ENCODE data around the gene BTN2A1.
"Not testable (repeated sequence)": the region's sequence is repeated elsewhere in the genome, so short reads cannot be mapped to it uniquely, and the experiment has no call there.

BTN2A1 gene
- 21.1 to 64.3 (median 29.6) reads per million in 17 experiments for total RNA-seq

DNA sequence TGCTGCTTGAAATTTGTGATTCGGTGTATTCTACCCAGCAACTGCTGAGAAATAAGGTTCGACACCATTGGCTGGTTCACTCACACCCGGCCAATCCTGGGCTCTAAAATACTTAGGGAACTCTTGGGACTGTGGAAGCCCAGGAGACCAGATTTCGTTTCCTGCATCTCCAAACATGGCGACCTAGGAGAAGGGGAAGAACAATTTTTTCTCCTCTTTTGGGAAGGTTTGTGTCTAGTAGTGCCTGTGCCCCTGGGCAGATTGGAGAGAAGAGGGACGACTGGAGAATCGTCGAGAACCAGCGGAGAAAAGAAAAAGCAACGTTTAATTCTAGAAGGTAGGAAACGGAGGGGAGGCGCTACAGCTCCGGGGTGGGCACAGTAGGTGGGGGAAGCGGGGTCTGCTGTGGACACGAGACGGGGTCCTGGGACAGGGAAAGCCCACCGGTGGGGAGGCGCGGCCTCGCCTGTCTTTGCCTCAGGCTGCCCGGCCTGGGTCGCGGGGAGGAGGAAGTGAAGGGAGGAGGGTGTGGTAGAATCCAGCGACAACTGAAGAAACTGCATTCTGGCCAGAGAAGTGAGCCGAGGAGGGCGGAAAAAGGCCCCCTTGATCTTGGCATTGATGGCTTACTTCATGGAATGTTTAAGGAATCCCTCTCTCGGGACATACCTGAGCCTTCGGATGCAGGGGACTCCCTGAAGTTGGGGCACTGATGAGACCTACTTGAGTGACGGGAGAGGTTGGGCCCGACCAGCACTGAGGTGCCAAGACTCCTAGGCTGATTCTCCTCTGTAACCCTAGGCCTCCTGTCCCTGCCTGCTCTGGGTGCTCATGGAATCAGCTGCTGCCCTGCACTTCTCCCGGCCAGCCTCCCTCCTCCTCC lies at the start of gene BTN2A1:
Gene BTN2A1 (plus strand): TSS at position 150 of the 883 bp plus-strand sequence. CDS start 682 bp downstream, at position 832.
- DNase-seq, result peak; percentile 89 to 95 (median 92)

DNA sequence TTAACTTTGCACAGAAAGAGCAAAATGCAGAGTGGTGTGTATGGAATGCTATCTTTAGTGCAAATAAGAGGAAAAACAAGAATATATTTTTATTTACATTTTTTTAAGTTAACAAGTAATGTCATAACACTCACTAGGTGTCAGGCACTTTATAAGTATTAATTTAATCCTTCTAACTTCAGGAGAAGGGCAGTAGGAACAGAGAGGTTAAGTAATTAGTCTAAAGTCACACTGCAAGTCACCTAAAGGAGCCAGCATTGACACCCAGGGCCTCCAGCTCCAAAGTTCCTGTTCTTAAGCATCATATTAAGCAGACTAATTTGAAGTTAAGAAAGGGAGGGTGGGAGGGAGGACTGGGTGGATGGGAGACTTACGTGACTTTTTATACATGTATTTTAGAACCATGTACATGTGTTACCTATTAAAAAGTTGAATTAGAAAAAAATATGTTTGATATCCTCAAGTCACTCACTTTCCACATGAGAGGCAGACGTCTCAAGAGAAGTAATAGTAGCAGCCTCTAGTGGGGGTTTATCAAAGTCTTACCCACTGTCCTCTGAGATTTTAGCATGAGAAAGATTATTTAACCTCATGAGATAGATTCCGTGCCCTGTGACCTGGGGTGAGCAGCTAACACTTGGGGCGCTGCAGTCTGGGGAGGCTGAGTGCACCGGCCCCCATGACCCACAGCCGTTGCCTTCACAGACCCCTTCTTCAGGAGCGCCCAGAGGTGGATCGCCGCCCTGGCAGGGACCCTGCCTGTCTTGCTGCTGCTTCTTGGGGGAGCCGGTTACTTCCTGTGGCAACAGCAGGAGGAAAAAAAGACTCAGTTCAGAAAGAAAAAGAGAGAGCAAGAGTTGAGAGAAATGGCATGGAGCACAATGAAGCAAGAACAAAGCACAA lies 48.7 kb upstream of the BTN2A1 start:
- DNase-seq, result no peak

DNA sequence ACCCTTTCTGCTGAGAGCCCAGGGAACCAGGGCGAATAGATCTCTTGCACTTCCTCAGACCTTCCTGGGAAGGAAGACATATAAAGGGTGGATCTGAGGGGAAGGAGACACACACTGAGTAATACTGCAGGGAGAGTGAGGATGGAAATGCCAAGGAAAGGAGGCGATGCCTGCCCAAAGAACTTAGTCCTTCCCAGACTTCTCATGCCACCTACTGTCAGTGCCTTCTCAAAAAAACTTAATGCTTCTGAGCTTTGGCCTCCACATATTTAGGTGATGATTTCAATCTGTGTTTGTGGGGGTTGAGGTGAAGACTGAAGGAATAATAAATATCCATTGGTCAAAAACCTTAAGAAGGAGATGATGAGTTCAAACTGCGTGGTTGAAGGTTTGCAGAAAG lies 46.0 kb upstream of the BTN2A1 start:
- no peak for DNase-seq

DNA sequence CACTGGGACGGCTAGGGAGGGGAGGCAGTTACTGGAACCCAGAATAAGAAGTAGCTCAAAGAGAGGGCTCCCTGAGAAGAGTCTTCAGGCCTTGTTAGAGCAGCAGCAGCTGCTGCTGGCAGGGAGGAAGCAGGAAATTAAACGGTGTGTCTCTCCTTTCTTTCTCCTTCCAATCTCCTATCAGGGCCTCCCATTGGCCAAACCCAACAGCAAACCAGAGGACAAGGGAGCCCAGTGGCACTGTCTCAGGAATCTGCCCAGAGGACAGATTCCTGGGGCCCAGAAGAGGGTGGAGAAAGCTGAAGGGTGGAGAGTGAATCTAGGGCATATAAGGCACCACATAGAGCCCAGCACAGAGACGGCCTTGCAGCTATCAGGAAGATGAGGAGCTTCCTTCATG lies 45.5 kb upstream of the BTN2A1 start:
- no peak for DNase-seq

DNA sequence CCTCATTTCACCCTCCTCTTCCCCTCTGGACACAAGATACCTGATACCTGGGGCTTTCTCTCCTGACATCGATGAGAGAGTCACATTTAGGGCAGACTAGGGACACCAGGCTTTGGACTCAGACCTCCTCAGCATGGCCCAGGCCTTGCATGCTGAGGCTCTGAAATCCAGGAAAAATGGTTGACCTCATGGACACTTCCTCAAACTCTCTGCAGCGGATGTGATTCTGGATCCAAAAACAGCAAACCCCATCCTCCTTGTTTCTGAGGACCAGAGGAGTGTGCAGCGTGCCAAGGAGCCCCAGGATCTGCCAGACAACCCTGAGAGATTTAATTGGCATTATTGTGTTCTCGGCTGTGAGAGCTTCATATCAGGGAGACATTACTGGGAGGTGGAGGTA lies 44.8 kb upstream of the BTN2A1 start:
- DNase-seq, result no peak

DNA sequence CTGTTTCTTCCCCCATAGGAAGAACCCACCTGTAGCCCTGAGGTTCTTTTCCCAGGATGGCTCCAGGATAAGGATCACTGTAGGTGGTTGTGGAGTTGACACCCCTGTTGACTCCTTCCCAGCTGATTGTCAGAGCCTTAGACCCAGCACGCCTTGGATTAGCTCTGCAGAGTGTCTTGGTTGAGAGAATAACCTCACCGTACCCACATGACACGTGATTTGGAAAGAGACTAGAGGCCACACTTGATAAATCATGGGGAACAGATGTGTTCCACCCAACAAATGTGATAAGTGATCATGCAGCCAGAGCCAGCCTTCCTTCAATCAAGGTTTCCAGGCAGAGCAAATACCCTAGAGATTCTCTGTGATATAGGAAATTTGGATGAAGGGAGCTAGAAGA lies 43.5 kb upstream of the BTN2A1 start:
- DNase-seq, result no peak

DNA sequence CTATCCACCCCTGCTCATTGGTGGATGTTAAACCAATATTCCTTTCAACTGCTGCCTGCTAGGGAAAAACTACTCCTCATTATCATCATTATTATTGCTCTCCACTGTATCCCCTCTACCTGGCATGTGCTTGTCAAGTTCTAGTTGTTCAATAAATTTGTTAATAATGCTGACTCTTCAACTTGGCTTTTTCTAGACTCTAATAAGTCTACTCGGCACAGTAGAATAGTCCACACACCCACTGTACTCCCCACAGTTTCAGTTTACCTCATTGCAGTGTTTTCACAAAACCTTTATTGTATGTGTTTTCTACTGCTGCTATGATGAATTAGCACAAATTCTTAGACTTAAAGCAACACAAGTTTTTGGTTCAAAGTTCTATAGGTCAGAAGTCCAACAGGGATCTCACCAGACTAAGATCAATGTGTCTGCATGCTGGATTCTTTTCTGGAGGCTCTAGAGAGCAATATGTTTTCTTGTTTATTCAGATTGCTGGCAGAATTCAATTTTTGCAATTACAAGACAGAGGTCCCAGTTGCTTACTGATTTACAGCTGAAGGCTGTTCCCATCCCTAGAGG lies 42.6 kb upstream of the BTN2A1 start:
- no peak for DNase-seq

DNA sequence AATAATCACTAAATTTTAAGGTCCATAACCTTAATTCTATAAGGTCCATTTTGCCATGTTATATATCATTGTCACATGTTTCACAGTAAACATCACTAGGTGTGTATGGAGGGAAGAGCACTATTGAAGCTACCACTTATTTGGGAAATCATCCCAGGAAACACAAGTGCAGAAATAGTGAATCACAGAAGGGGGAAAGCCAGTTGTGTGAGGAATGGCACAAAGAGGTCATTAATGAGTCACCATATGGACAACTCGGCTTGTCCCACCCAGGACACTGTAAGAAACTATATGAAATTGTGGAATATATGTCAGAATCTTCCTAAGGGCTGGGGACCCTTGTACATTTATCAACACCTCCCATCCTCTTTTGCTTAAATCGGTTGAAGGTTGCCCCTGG lies 42.0 kb upstream of the BTN2A1 start:
- DNase-seq, result no peak

DNA sequence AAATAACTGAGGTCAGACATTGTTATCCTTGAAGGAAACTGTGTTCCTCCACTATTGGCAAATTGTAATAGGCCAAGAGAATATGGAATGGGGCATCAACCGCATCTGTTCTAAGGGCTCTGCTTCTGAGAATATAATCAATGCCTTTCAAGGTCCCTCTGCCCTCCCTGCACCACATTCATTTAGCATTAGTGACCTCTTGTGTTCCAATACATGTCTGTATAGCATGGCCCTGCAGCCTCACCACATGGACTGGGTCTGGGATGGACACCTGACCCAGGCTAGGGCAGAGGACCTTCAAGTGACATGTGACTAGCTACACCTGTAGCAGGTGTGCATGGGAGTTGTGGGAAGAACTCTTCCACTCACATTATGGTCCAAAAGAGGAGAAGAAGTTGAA lies 41.5 kb upstream of the BTN2A1 start:
- DNase-seq, result no peak

DNA sequence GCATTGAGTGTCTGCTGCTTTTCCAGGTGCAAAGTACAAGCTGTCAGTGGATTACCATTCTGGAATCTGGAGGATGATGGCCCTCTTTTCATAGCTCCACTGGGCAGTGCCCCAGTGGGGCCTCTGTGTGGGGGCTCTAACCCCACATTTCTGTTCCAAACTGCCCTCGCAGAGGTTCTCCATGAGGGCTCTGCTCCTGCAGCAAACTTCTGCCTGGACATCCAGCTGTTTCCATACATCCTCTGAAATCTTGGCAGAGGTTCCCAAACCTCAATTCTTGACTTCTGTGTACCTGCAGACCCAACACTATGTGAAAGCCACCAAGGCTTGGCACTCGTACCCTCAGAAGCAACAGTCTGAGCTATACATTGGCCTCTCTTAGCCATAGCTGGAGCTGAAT lies 39.7 kb upstream of the BTN2A1 start:
- DNase-seq, result not testable (repeated sequence)

DNA sequence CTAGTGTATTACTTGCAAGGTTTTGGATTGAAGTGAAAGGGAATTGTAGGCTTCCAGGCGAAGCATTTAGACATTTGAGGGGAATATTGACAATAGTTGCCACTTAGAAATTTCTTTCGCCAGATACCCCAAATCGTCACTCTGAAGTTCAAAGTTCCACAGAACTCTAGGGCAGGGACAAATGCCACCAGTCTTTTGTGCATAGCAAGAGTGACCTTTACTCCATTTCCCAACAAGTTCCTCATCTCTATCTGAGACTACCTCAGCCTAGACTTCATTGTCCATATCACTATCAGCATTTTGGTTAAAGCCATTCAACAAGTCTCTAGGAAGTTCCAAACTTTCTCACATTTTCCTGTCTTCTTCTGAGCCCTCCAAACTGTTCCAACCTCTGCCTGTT lies 39.0 kb upstream of the BTN2A1 start:
- DNase-seq, result not testable (repeated sequence)

DNA sequence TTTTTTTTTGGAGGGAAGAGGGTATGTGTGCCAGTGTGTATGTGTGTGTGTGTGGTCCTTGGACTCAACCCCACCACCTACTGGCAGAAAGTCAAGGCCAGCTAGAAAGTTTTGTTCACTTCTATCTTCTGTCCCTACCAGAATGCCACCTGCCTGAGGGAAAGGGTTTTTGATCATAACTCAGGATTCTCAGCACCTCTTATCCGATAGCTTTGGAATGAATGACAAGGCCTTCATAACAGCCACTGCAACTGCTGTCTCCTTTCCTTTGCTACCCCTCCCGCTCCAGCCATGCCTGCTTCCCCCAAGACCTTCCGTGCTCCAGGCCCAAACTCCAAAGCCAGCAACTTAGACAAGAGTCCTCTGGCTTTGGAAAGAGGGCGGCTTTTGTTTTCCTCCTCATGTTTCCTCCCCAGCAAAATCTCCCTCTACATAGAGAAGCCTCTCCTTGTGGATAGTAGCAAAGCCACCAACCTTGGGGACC lies 37.0 kb upstream of the BTN2A1 start:
- peak in 3 of 4 experiments; percentile 39 to 53 (median 50) for DNase-seq

DNA sequence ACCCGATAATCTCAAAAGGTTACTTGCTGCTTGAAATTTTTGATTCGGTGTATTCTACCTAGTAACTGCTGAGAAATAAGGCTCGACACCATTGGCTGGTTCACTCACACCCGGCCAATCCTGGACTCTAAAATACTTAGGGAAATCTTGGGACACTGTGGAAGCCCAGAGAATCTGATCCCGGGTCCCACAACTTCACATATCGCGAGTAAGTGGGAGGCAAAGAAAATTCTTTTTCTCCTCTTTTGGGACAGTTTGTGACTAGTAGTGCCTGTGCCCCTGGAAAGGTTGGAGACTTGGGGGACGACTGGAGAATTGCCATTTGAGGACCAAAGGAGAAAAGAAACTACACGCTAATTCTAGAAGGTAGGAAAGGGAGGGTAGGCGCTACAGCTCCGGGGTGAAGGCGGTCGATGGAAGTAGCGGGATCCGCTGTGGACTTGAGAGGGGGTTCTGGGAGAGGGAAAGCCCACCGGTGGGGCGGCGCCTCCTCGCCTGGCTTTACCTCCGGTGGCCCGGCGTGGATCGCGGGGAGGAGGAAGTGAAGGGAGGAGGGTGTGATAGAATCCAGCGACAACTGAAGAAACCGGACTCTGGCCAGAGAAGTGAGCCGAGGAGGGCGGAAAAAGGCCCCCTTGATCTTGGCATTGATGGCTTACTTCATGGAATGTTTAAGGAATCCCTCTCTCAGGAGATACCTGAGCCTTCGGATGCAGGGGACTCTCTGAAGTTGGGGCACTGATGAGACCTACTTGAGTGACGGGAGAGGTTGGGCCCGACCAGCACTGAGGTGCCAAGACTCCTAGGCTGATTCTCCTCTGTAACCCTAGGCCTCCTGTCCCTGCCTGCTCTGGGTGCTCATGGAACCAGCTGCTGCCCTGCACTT lies 36.3 kb upstream of the BTN2A1 start:
- DNase-seq, result peak; percentile 79 to 88 (median 84)

DNA sequence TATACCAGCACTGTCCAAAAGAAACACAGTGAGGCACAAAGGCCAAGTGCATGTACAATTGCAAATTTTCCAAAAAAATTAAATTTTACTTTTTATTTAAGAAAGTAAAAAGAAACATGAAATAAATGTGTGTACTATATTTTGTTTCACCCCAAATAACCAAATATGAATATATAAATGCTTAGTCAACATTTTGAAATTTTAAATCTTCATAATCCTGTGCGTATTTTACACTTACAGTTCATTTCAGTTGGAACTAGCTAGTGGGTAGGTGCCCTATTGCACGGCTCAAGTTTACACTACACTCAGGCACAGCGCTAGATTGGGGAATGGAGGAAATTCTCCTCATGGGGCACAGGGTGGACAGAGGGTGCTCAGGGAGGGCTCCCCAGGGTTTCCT lies 35.4 kb upstream of the BTN2A1 start:
- DNase-seq, result no peak

DNA sequence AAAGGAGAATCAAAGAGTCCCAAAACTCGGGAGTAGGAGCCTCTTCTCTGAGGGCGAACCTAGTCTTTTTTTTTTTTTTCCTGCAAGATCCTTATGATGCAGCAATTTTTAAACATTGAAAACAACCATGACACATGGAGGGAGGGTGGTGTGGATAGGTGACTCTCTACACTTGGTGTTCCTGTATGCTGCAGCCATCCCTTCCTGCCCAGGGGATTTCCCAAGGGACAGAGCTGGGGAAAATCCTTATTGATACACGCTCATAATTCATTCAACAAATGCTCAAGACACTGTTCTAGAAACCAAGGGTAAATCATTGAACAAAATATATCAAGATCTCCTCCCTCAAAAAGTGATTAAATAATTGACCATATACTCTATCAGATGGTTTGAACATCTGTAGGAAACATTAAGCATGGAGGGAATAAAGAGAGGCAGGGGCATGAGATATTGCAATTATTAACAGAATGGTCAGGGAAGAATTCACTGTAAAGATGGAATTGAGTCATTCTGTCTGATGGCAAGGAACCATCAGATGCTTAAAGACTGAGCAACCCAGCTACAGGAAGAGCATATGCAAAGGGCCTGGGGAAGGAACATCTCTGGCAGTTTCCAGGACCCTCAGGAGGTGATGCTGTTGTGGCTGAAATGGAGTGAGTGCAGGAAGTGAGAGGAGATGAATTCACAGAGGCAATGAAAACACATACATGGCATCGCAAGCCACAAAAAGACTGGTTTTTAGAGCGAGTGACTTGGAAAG lies 30.9 kb upstream of the BTN2A1 start:
- no peak for DNase-seq

DNA sequence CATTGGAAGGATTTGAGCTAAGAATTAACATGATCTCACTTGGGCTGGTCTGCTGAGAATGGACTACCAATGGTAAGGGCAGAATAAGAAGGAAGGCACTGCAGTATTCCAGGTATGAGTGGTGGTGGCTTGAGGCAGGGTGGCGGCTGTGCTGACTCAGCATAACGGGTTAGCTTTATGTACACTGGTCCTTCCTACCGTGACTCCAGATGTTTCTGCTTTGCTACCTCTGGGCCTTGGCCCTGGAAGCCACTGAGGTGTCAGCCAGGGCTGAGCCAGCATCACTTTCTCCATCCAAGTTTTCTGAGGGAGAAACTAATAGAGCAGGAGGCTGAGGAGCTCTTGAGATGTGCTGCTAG lies 30.3 kb upstream of the BTN2A1 start:
- no peak for DNase-seq

DNA sequence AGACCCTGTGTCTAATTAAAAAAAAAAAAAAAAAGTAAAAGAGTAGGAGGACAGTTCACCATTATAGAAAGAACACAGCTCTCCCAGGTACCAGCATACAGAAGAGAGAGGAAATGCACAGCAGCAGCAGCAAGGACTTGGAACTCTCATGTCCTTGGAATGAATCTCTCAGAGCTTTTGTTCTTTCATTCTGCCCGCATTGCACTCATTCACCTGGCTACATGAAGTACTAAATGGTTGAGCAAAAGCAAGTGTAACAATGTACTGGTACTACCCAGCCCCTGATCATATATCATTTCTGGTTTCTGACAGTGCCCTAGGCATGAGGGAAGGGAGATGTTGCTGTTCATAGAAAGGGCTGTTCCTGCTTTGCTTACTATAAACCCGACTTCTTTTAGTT lies 29.5 kb upstream of the BTN2A1 start:
- no peak for DNase-seq

DNA sequence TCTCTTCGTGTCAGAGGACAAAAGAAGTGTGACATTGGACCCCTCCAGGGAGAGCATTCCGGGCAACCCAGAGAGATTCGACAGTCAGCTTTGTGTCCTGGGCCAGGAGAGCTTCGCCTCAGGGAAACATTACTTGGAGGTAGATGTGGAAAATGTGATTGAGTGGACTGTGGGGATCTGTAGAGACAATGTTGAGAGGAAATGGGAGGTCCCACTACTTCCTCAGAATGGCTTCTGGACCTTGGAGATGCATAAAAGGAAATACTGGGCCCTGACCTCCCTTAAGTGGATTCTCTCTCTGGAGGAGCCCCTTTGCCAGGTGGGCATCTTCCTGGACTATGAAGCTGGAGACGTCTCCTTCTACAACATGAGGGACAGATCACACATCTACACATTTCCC lies 27.0 kb upstream of the BTN2A1 start:
- no peak for DNase-seq

DNA sequence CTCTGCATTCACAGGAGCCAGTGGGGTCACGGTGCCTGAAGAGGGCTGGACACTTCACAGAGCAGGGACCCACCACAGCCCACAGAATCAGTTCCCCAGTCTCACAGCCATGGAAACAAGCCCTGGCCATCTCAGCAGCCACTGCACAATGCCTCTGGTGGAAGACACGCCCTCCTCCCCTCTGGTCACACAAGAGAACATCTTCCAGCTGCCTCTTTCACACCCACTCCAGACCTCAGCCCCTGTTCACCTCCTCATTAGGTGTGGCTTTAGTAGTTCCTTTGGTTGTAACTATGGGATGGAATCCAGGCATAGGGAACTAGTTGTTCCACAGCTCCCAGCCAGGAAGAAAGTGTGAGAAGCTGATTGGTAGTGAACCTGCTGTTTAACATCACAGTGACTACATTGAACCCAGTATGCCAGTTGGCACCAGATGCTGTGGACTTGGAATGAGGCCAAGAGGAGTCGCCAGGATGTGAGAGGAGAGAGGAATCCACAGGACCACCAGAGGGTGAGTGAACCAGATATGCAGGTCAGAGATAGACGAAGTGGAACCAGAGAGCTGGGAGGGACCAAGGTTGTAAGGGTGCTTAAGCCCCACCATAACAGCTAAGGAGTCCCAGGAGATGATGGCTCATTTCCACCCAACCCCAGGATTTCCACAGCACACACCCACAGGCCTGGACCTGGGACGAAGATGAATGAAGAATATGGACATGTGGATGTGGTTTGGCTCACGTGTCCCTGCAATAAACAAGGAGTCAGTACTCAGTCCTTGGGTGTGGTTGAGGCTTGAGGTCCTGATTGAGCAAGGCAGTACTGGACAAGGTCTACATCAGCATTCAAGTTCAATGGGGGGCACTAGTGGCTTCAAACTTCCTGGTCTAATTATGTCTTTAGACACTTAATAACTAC lies 26.2 kb upstream of the BTN2A1 start:
- peak in 1 of 4 experiments; percentile 12 for DNase-seq

DNA sequence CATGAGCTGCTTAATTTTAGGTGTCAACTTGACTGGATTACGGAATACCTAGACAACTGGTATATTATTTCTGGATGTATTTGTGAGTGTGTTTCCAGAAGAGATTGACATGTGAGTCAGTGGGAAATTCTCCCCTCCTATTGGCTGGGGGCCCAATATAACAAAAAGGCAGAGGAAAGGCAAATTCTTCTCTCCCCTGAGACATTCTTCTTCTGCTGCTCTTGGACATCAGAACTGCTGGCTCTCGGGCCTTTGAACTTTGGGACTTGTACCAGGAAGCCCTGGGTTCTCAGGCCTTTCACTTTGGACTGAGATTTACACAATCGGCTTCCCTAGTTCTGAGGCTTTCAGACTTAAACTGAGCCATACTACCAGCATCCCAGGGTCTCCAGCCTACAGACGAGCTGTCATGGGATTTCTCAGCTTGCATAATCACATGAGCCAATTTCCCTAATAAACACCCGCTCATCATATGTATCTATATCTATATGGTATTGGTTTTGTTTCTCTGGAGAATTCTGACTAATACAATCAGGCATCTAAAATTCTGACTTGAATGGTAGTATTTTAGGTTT lies 25.0 kb upstream of the BTN2A1 start:
- no peak for DNase-seq

Measured in suppressor macrophage (primary cell).